HepG2 (cell line): ENCODE results near the gene TCF20. TPM values are rescaled to one million over a fixed set of nuclear protein-coding genes. Genes with fewer than 3 reads are reported as not detected.

Experiments
- AHR ChIP-seq: IDR thresholded peaks from 2 replicates; pipeline ENCODE4 v1.6.1; 2018; ENCODE audit warnings: missing genetic modification reagents, missing compliant biosample characterization
- BCLAF1 ChIP-seq: fragments of 450-650 bp; IDR thresholded peaks from 2 replicates; pipeline ENCODE4 v1.6.1; 2017; ENCODE audit warnings: mild to moderate bottlenecking
- ETV5 ChIP-seq: IDR thresholded peaks from 2 replicates; pipeline ENCODE4 v1.6.1; 2018; ENCODE audit warnings: missing biosample characterization, missing genetic modification reagents, inconsistent platforms, borderline replicate concordance
- JUND ChIP-seq: sonication (generic); formaldehyde crosslinking; IDR thresholded peaks from 2 replicates; pipeline ENCODE4 v1.8.0; 2022; ENCODE audit warnings: mild to moderate bottlenecking, missing genetic modification reagents
- KDM5A ChIP-seq: fragments of 200-600 bp; sonication (generic); IDR thresholded peaks from 2 replicates; pipeline ENCODE4 v1.7.0; 2018; ENCODE audit warnings: antibody characterized with exemption, mild to moderate bottlenecking, low read length, borderline replicate concordance
- MAZ ChIP-seq, 2 experiments: sonication (generic) in 1 of 2; formaldehyde crosslinking in 1 of 2; IDR thresholded peaks; 2 replicates each; pipeline versions ENCODE4 v1.5.0 to v1.6.1; 2012 to 2020; ENCODE audit warnings: low read depth in 2 of 2, mild to moderate bottlenecking in 2 of 2, borderline replicate concordance in 1 of 2, improper control_type of control experiment in 1 of 2, low read length in 1 of 2, missing genetic modification reagents in 1 of 2, moderate library complexity in 1 of 2
- MLX ChIP-seq: IDR thresholded peaks from 2 replicates; pipeline ENCODE4 v1.6.1; 2016
- PAF1 ChIP-seq: IDR thresholded peaks from 2 replicates; pipeline ENCODE4 v1.6.1; 2016; ENCODE audit warnings: missing genetic modification reagents, missing compliant biosample characterization
- PCBP1 ChIP-seq: fragments of 200-400 bp; formaldehyde crosslinking; IDR thresholded peaks from 2 replicates; pipeline ENCODE4 v1.6.1; 2017; ENCODE audit warnings: mild to moderate bottlenecking, low read depth, low read length, borderline replicate concordance
- ZBED4 ChIP-seq: sonication (generic); formaldehyde crosslinking; IDR thresholded peaks from 2 replicates; pipeline ENCODE4 v1.4.0; 2020; ENCODE audit warnings: missing genetic modification reagents, borderline replicate concordance
- ZBTB20 ChIP-seq: sonication (generic); formaldehyde crosslinking; IDR thresholded peaks from 2 replicates; pipeline ENCODE4 v1.8.1; 2023; ENCODE audit warnings: missing genetic modification reagents, low read depth, mild to moderate bottlenecking, borderline replicate concordance
- ZBTB25 ChIP-seq: IDR thresholded peaks from 2 replicates; pipeline ENCODE4 v1.6.1; 2018; ENCODE audit warnings: missing genetic modification reagents
- ZBTB7B ChIP-seq: sonication (generic); formaldehyde crosslinking; IDR thresholded peaks from 2 replicates; pipeline ENCODE4 v1.4.0; 2020; ENCODE audit warnings: missing genetic modification reagents
- ZHX1 ChIP-seq: sonication (generic); formaldehyde crosslinking; IDR thresholded peaks from 2 replicates; pipeline ENCODE4 v1.8.1; 2022; ENCODE audit warnings: low read depth, mild to moderate bottlenecking, missing genetic modification reagents
- ZNF121 ChIP-seq: sonication (generic); formaldehyde crosslinking; IDR thresholded peaks from 2 replicates; pipeline ENCODE4 v1.5.0; 2020; ENCODE audit warnings: mild to moderate bottlenecking, missing genetic modification reagents
- ZNF30 ChIP-seq: sonication (generic); formaldehyde crosslinking; IDR thresholded peaks from 2 replicates; pipeline ENCODE4 v1.5.0; 2020; ENCODE audit warnings: mild to moderate bottlenecking, missing genetic modification reagents
- ZNF546 ChIP-seq: sonication (generic); formaldehyde crosslinking; conservative IDR thresholded peaks from 2 replicates; pipeline ENCODE4 v1.8.1; 2023; ENCODE audit warnings: mild to moderate bottlenecking, missing genetic modification reagents
- polyA plus RNA-seq, 8 experiments: library from polyadenylated mRNA; depleted of rRNA in 3 of 8; stranded (reverse) in 7 of 8; unstranded in 1 of 8; fragments of >200 nt; fragmentation: Illumina TruSeq in 4 of 8; extraction: Trizol in 4 of 8; gene quantifications; 2 replicates each; pipeline versions ENCODE4 v1.2.1 to v1.2.3, GENCODE V29; 2011 to 2016; ENCODE audit warnings: low read depth in 4 of 8, missing spikeins in 1 of 8, mixed read lengths in 1 of 8; ENCODE audit not compliant: insufficient read depth in 1 of 8
- total RNA-seq, 5 experiments: library from RNA; depleted of rRNA; stranded (reverse); fragments of >200 nt; fragmentation: Illumina TruSeq; extraction: Trizol; gene quantifications; 2 replicates each; pipeline ENCODE4 v1.2.3, GENCODE V29; 2016; ENCODE audit warnings: low read depth in 1 of 5

TCF20 gene
- total and polyA plus RNA-seq, 2 of the 13 experiments (the other 11 are each of a cell fraction or from before 2014, with no cell fraction given), result 12.8 to 23.7 TPM

- no peak for TF ChIP-seq PAF1 (CRISPR knock-in tag)
- TF ChIP-seq ZNF121 (CRISPR knock-in tag), result peak; percentile 85
- no peak for TF ChIP-seq PCBP1
- no peak for TF ChIP-seq BCLAF1
- TF ChIP-seq ZBTB20, result no peak
- TF ChIP-seq MLX, result 0 out of 2 replicates have a peak, but pooled peaks have one; percentile 37
- TF ChIP-seq ZNF30 (CRISPR knock-in tag), result no peak
- TF ChIP-seq KDM5A, result no peak
- TF ChIP-seq ZNF546 (CRISPR knock-in tag), result no peak
- TF ChIP-seq JUND (CRISPR knock-in tag), result no peak
- TF ChIP-seq ZBTB7B (CRISPR knock-in tag), result peak; percentile 55; the same call in 1 of the 2 replicates
- TF ChIP-seq ZBED4 (CRISPR knock-in tag), result 0 out of 2 replicates have a peak, but pooled peaks have one; percentile 48
- no peak for TF ChIP-seq ZHX1 (CRISPR knock-in tag)
- 0 out of 2 replicates have a peak, but pooled peaks have one; percentile 36 for TF ChIP-seq AHR (CRISPR knock-in tag)
- TF ChIP-seq ETV5 (CRISPR knock-in tag), result no peak
- no peak; the same call in 1 of the 2 replicates for TF ChIP-seq MAZ (IDR thresholded peaks at IDR 0.05; ENCODE audit: borderline replicate concordance, low read depth, low read length)
- peak; percentile 65; the same call in 1 of the 2 replicates for TF ChIP-seq MAZ (CRISPR knock-in tag; IDR thresholded peaks at IDR 0.05; ENCODE audit: low read depth)
- TF ChIP-seq ZBTB25 (CRISPR knock-in tag), result no peak
Observed at GRCh38 chr22:42282252-42282942, 11.9 kb upstream of the TCF20 start (continued).
